Medulla oblongata (tissue), 1 donor: ENCODE data around the gene PTPRN2.

Source experiments
- DNase-seq: peaks from one replicate; pipeline ENCODE4 v3.0.0-alpha.2; 2015; ENCODE audit errors: extremely low spot score

PTPRN2 gene

DNA sequence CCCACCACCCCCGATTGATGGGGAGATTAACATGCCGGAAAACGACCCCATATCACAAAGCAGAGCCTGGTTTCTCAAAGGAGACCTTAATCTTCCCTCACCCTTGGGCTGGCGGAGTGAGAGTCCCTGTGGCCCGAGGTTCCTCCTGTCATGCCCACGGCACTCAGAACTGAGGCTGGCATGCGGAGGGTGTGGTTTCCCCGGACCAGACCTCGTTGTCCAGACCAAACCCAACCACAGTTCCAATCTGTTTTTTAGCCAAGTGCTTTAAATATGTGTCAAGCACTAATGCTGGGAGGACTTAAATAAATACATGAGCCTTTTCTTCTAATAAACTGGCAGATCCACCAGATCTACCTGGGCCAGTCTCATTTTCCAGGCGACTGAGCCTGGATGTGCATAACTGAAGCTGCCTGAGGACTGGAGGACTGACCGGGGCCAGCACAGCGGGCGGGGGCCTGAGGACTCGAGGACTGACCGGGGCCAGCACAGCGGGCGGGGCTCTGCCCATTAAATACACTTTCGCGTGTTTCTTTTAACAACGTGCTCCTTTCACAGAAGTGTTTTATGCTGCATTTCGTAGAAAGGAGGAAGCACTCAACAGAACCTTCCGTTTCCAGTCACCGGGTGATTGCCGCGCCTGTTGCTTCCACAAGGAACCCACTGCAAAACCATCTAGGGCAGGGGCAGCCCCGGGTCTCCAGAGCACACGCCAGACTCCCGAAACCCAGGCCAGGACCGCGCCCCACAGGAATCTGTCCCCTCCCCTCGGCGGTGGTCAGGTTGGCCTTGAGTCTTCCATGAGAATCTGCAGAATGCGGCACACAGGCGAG is 334.6 kb downstream of the PTPRN2 start:
- no peak for DNase-seq

DNA sequence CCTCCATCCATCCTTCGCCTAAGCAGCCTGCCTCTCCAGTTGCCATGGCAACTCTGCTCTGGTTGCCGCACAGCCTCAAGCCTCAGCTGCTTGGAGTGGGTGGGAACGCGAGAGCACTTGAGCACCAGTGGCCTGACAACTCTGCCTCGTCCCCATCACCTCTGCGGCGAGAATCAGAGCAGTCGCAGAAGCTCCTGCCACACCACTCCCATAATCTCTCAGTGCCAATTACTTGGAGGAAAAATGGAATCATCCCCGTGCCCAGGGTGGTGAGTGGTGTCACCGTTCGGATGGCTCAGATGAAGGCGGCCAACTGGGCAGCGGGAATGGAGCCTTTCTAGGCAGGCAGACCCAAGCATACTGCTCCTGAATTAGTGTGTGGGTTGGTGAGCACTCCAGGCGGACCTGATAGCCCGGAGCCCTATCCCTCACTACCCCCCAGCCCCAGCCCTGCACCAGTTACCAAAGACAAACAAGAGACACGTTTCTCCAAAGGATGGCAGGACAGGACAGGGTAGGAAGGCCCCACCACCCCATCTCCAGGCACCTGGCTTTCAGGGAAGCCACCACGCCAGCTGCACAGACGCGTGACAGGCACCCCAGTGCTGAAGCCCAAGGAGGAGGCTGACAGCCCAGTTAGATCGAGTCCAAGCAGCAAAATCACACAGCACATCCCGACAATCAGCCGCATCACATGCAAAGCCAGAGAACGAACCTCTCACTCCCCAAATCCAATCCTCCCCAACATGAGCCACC is 335.4 kb downstream of the PTPRN2 start:
- DNase-seq, result no peak

DNA sequence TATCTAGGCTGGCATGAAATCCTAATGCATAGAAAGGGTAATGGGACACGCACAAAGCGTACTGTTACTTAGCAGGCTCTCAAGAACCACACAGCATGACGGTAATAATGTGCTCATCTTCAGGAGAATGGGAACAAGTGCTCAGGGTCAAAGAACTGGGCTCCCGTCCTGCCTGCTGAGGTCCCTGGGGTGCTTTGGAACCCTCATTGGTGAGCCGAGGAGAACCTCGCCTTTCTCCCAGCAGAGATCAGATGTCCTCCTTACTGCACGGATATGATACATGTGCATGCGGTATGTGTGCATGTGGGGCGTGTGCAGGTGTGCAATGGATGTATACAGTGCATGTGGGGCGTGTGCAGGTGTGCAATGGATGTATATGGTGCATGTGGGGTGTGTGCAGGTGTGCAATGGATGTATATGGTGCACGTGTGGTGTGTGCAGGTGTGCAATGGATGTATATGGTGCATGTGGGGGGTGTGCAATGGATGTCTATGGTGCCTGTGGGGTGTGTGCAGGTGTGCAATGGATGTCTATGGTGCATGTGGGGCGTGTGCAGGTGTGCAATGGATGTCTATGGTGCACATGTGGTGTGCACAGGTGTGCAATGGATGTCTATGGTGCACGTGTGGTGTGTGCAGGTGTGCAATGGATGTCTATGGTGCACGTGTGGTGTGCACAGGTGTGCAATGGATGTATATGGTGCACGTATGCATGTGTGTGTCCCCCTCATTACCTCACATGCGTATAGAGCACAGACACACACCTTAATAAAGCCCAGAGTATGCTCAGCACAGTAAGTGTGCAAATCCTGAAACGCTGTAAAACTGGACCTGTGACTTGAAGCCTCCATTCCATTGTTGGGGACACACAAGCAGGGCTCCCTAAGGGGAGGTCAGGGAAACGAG is 336.3 kb downstream of the PTPRN2 start:
- no peak for DNase-seq

DNA sequence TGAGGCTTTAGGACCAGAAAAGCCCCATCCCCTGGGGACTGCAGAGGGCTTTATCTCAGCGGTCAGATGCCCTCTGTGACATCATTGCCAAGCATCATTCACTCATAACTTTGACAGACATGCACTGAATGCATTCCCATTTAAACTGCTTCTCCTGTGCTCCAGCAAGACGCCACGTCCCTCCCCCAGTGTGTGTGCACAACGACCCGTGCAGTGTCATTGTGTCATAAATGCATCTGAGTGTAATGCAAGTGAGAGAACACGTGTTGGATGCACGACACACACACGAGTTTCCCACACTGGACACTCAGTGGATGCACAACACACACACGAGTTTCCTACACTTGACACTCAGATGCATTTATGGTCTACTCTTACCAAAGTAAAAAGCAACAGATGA is 337.9 kb downstream of the PTPRN2 start:
- DNase-seq, result no peak

DNA sequence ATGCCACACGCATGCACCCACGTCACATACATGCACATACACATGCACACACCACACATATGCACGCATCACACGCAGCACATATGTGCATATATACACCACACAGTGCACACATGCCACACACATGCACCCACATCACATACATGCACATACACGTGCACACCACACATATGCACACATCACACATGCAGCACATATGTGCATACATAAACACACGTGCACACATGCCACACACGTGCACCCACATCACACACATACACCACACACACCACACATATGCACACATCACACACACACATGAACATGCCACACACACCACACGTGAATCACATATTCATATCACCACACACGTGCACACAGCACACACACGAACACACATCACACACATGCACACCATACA is 338.8 kb downstream of the PTPRN2 start:
- no peak for DNase-seq

DNA sequence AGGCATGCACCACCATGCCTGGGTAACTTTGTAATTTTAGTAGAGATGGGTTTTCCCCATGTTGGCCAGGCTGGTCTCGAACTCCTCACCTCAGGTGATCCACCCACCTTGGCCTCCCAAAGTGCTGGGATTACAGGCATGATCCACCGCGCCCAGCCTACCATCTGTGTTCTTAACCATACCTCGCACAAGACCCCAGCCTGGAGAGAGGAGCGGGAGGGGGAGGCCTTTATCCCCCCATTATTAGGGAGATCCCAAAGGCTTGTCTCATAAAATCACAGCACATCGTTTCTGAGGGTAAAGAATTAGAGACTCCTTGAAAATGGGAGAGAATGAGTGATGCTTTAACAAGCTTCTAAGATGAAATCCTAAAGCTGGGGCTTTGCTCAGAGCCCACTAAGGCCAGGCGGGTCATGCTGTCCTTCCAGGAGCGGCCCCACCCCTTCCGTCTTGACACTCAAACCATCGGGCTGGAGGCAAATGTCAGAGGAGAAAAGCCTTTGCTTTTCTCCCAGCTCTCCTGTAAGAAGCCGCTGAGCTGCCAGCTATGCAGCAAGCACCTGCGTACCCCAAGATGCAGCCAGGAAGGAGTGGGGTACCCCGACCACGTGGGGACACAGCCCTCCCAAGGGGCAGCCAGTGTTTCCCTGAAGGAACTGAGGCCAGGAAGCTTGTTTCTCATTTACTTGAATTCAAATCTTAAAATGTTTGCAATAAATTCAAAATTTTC is 339.7 kb downstream of the PTPRN2 start:
- no peak for DNase-seq

DNA sequence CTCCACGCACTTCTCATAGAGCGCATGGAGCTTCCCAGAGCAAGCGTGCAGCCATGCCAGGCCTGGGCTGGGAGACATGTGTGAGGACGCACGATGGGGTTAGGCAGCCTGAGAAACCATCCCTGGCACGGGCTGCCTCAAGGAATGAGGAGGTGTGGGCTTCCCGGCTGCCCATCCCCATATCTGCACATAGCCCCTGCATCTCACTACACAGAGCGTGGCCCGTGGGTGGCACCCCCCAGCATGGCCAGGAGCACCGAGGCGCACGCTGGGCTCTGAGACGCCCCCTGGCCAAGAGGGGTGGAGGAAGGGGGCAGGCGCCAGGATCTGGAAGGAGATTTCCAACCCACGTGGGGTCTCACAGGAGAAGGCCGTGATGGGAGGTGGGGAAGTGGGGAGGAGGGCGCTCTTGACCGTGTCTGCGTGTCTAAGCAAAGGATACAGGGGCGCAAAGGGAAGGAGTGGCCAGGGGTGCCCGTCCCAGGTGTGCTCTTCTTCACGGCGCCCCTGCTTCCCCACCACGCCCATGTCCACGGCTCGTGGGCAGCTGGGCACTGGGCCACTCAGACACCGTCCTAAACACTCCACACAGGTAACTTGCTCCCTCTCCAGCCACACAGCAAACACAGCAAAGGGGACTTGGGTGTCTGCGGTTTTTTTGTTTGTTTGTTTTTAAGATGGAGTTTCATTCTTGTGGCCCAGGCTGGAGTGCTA is 340.5 kb downstream of the PTPRN2 start:
- no peak for DNase-seq

DNA sequence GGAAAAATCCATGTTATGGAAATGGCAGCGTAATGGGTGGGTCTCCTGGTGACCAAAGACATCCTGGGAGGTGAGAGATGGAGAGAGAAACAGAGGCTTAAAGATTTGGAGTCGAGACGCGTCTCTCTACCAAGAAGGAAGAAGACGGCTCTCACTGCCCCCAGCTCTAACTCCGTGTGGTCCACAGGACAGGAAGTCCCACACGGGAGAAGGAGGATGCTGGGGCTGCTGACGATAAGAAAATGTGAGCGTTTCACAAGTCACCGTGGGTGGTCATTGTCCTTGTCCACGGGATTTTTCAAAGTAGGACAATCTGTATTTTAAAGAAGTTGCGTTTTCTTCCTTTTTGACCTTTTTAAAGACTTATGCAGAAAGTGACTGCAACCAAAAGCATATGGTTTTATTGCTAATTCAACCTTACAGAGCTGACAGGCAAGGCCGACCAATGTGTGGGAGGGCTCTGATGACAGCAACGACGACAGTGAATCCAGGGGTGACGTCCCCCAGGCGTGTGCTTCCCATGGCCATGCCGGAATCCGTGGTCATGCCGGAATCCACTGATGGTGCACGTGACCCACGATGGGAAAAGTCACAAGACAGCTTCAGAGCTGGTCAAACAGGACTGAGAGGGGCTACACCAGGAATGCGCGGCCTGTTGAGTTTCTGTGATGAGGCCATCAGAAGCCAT is 341.2 kb downstream of the PTPRN2 start:
- DNase-seq, result no peak

DNA sequence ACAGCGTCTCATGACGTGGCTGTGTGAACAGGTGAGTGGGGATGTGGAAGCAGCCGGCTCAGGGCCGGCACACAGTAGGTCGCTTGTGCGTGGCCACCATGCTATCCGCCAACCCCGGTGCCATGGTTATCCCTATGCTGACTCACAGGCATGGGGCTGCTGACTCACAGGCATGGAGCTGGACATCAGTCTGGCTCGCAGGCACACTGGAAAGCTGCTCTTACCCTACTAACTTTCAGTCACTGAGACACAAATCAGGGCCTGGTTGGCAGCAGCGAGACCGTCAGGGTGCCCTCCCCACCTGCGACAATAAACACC is 341.9 kb downstream of the PTPRN2 start:
- no peak for DNase-seq

DNA sequence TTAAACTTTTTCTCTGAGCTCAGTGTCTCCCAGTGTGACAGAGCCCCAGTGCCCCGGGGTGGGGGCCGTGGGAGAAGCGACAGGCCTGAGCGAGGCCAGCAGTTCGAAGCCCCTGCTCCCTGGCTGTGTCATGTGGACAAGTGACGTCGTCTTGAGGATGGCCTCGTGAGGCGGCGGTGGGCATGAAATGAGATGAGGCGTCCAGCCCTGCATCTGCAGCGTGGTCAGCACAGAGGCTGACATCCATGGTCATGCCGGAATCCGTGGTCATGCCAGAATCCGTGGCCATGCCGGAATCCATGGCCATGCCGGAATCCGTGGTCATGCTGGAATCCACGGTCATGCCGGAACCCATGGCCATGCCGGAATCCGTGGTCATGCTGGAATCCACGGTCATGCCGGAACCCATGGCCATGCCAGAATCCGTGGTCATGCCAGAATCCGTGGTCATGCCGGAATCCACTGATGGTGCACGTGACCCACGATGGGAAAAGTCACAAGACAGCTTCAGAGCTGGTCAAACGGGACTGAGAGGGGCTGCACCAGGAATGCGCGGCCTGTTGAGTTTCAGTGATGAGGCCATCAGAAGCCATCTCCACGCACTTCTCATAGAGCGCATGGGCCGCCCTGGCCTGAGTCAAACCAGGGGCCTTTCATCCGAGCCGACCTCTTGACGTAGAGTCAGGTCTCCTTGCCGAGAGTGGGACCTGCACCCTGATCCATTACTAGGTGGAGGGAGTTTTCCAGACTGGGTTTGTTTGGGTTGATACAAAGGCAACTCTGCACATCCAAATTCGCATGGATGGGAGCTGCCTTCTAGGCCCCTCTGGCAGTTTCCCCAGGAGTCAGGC is 342.5 kb downstream of the PTPRN2 start:
- no peak for DNase-seq

DNA sequence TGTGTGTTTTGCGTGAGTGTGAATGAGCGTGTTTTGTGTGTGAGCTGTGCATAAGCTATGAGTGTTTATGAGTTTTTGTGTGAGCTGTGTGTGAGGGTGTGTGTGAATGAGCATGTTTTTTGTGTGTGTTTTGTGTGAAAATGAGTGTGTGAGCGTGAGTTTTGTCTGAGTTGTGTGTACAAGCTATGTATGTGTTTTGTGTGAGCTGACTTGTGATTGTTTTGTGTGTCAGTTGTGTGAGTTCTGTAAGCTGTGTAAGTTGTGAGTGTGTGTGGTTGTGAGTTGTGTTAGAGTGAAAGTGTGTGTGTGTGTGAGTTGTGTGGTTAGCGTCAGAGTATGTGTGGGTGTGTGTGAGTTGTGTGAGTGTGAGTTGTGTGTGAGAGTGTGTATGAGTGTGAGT is 343.2 kb downstream of the PTPRN2 start:
- DNase-seq, result no peak

DNA sequence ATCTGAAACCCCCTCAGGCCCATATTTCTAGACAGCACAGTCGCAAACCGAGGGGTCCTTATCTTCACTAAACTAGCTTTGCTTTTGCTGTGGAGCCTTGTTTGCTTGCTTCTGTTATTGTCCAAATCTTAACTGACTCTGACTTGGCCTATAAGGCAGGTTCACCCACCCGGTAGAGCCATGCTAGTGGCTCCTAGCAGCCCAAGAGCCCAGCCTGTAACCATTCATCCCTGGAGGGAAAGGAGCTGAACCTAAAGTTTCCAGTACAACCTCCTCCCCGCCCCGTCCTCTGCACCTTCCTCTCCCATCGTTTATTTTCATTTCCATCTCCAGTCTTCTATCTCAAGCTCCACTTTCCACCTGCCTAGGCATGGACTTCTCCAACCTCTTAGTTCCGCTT is 345.7 kb downstream of the PTPRN2 start:
- no peak for DNase-seq

DNA sequence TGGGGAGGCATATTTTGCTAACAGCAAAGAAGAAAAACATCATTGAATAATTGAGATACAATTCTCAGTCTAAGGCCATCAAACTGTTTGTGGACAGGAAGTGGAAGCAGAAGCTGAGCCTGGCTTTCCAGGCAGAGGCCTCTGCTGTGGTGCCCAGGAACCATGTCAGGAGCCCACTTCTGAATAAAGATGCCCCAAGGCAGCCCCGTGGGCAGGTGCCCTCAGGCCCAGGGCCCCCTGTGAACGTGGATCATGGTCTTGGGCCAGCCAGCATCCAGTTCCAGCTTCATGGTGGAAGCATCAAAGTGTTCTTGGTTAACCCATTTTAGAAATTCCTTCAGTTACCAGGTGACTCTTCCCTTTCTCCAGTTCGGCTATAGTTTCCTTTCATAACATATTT is 346.8 kb downstream of the PTPRN2 start:
- no peak for DNase-seq

DNA sequence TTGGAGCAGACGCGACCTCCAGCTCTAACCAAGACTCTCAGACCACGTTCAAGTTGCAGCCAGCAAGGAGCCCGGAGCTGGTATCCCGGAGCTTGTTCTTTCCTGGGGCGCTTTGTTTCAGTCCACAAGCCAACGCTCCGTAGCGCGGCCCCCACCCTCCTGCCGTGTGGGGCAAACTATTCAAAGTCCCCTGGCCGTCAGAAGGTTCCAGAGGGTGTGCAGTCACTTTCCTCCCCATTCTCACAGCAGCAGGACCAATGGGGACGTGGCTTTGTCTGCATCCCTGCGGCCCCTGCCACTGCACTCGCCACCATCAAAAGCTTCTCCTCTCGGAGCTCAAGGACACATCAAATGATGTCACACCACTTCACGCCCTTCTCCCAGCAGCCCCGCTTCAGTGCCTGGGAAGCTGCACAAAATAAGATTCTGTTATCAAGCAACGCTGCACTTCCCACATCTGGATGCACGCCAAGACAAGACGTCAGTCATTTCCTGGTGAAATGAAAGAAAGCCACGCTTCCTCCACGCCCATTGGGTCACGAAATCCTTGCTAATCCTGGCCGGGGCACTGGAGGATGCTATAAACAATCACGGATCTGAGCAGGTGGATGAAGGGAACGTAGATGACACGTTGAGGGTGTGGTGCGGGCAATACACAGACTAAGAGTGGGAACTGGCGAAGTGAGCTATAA is 348.2 kb downstream of the PTPRN2 start:
- DNase-seq, result no peak

DNA sequence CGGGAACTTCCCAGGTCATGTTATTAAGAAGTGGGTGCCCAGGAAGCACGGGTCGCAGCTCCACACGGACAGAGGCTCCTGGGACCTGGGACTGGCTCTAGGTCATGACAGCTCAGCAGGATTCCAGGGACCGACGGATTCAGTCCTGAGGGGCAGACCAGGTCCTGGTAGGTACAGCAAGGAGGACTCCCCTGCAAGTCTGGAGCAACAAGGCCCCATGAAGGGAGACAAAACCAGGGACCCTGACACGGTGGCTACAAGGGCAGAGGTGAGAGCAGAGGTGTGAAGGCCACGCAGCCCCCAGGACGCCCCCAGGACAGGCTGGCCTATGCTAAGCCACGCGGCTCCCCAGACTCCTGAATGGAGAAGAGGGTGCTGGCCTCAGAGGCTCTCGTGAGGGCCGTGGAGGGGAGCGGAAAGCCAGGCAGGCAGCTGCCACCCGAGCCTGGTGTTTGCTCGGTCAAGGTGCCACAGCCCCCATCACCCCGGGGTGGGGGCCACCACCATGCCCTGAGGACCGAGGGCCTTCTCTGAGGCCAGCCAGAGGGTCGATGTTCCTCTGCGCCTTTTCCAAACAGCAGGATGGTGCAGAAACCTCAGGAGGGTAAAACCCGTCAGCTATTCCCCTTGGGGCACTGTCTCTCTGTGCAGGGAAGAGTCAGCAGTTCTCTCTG is 348.9 kb downstream of the PTPRN2 start:
- no peak for DNase-seq

DNA sequence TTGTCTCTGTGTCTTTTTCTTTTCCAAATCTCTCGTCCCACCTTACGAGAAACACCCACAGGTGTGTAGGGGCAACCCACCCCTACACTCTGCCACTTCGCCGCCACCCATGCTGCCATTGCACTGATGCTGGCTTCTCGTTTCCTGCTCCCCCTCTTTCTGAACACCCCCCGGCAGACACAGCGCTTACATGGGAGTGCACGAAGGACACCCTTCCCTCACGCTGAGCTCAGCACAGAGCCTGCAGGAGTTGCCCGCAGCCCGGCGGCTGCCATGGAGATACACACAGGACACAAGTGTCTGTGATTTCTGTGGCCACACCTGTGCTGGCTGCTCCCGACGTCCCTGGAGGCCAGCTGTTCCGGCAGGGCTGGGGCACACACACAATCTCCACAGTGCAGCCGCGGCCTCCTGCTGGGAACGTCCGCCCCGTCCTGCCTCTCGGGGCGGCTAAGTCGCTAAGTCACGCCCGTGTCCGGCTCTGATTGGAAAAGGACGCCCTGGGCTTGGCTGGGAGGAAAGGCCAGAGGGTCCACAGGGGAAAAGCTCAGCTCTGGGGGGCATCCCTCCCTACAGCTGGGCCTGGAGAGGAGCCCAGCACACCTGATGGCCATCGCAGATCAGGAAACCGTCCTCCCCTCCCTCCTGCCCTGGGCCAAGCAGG is 349.8 kb downstream of the PTPRN2 start:
- DNase-seq, result no peak

DNA sequence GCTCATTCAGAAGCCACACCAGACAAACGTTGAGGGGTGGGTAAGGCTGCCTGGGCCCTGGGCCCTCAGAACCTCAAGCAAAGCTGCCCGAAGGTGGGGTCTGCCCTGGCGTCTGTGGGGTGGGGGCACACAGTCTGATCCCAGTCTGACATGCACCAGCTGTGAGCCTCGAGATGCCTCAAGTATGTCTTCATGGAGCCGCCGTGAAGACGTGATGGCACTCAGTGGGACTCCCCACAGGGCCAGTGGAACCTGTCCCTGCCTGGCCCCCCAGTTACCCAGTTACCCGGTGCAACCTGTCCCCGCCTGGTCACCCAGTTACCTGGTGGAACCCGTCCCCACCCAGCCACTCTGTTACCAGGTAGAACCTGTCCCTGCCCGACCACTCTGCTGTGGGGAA is 351.2 kb downstream of the PTPRN2 start:
- DNase-seq, result no peak

DNA sequence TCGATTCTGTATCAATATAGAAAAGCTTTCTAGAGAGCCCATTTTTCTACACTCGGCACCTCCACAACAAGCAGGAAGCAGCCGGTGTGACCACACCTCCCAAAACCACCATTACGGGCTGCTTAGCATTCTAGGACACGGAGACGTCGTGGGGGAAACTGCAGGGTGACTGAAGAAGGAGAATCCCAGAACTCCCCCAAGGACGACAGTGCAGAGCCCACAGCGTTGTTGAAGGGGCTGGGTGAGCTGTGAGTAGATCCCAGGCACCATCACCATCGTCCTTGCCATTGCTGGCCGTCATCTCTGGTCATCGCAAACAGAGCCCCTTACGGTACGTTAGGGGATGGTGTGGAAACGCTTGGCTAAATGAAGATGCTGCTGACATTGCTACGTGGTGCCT is 351.8 kb downstream of the PTPRN2 start:
- DNase-seq, result no peak
